H1 (cell line): ENCODE results near the gene MCCD1. TPM values are rescaled to one million over a fixed set of nuclear protein-coding genes. Genes with fewer than 3 reads are reported as not detected.

Source experiments
- CREB1 ChIP-seq: IDR thresholded peaks from 2 replicates; pipeline ENCODE4 v1.6.1; 2012; ENCODE audit warnings: inconsistent platforms
- CTCF ChIP-seq, 3 experiments: IDR thresholded peaks; 1 replicate in 2 of 3; 2 replicates in 1 of 3; pipeline versions ENCODE4 v1.5.1 to v1.6.1; 2011; ENCODE audit warnings: low read length in 3 of 3, mild to moderate bottlenecking in 3 of 3, inconsistent platforms in 2 of 3, low read depth in 1 of 3, moderate library complexity in 1 of 3; ENCODE audit not compliant: insufficient read depth in 1 of 3; ENCODE audit errors: control extremely low read depth in 1 of 3
- polyA plus RNA-seq, 7 experiments: library from polyadenylated mRNA; depleted of rRNA in 3 of 7; stranded (reverse) in 5 of 7; unstranded in 2 of 7; fragments of >200 nt in 5 of 7; fragments of 200-250 nt in 2 of 7; gene quantifications; 1 replicate in 5 of 7; 2 replicates in 1 of 7; 4 replicates in 1 of 7; pipeline versions ENCODE4 v1.2.1 to v1.2.3, GENCODE V29; 2011 to 2013; ENCODE audit warnings: missing spikeins in 2 of 7, mixed read lengths in 2 of 7
- total RNA-seq: library from RNA; stranded (reverse); fragmentation: NEBNext Ultra II Directional; extraction: Animal tissue kit (Norgen Biotek cat#: 25700); gene quantifications from 2 replicates; pipeline ENCODE4 v1.2.1, GENCODE V29; 2021

MCCD1 gene
- total and polyA plus RNA-seq, 2 of the 8 experiments (the other 6 are each of a cell fraction or from before 2014, with no cell fraction given): not detected

GRCh38 chr6:31578184-31579118 is 49.7 kb downstream of the MCCD1 start (continued):
- TF ChIP-seq CTCF (IDR thresholded peaks at IDR 0.05; ENCODE audit: control extremely low read depth in 1 of 3, insufficient read depth in 1 of 3, low read depth in 1 of 3, low read length in 3 of 3): no peak
- TF ChIP-seq CREB1: no peak
